Mucosa of rectum (tissue), 2 donors: ENCODE measurements around the gene SNRNP70.
A peak's percentile ranks its signal among the peaks of the same experiment; 100 is the strongest.
"Not testable (repeated sequence)": the region's sequence is repeated elsewhere in the genome, so short reads cannot be mapped to it uniquely, and the experiment has no call there.

ENCODE experiments used
- H3K27ac ChIP-seq, 2 donors: one replicate each; pipeline ENCODE4 v1.7.0; 2013; ENCODE audit warnings: inconsistent platforms in 2 of 2, low read depth in 2 of 2, low read length in 2 of 2
- H3K27me3 ChIP-seq, 2 donors: one replicate each; pipeline ENCODE4 v1.7.0; 2013; ENCODE audit warnings: low read length in 2 of 2; ENCODE audit not compliant: control insufficient read depth in 2 of 2, insufficient read depth in 2 of 2
- H3K36me3 ChIP-seq, 2 donors: one replicate each; pipeline ENCODE4 v1.7.0; 2013; ENCODE audit warnings: low read length in 2 of 2; ENCODE audit not compliant: control insufficient read depth in 2 of 2, insufficient read depth in 2 of 2
- H3K4me1 ChIP-seq, 2 donors: one replicate each; pipeline ENCODE4 v1.7.0; 2013; ENCODE audit warnings: low read length in 2 of 2, mild to moderate bottlenecking in 1 of 2; ENCODE audit not compliant: control insufficient read depth in 2 of 2, insufficient read depth in 2 of 2
- H3K4me3 ChIP-seq, 2 donors: one replicate each; pipeline ENCODE4 v1.7.0; 2013; ENCODE audit warnings: low read length in 2 of 2
- H3K9ac ChIP-seq, 2 donors: one replicate each; pipeline ENCODE4 v1.7.0; 2013; ENCODE audit warnings: low read length in 2 of 2, low read depth in 1 of 2, mild to moderate bottlenecking in 1 of 2
- H3K9me3 ChIP-seq, 2 donors: one replicate each; pipeline ENCODE4 v1.7.0; 2013; ENCODE audit warnings: low read length in 2 of 2; ENCODE audit not compliant: control insufficient read depth in 2 of 2
- donor health status: healthy.
- donor health status: Normal muscosa, but diverticular disease.

SNRNP70 gene

DNA sequence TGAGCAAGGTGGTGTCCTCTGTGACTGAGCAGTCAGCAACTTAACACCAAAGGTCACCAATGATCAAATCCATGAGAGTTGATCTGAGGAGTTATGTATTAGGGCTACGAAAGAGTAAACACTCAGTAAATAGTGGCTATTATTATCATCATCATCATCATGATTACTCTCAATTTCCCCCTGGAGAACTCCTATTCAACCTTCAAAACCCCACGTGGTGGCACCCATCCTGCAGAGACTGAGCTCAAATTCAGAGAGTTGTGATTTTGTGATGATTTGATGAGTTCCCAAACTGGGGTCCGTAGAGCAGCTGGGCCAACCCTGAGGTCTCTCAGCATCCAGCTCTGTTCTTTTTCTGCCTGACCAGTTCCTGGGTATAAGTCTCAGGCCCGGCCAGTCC is 35.4 kb upstream of the SNRNP70 start:
- not testable (repeated sequence) for H3K9me3 ChIP-seq

GRCh38 chr19:49050376-49051033 is 34.7 kb upstream of the SNRNP70 start:
- not testable (repeated sequence) for H3K27me3 ChIP-seq, H3K36me3 ChIP-seq, H3K9ac ChIP-seq, H3K27ac ChIP-seq, H3K9me3 ChIP-seq, H3K4me1 ChIP-seq, H3K4me3 ChIP-seq

More for the DNA sequence above, 35.4 kb upstream of the SNRNP70 start:
- H3K9ac ChIP-seq, H3K27ac ChIP-seq, H3K4me1 ChIP-seq, H3K27me3 ChIP-seq, H3K4me3 ChIP-seq, H3K36me3 ChIP-seq: not testable (repeated sequence)

GRCh38 chr19:49056101-49056901 is 28.9 kb upstream of the SNRNP70 start:
- no peaks in the 10 kb centered on the region for H3K36me3 ChIP-seq
- no peaks in the 10 kb centered on the region for H3K9me3 ChIP-seq
- H3K4me1 ChIP-seq, result peaks cover 11 to 20% of the 10 kb centered on the region in 2 donors
- no peak overlapping the region for H3K27ac ChIP-seq
- peaks cover 18 to 24% of the 10 kb centered on the region in 2 donors for H3K27me3 ChIP-seq
- H3K4me3 ChIP-seq, result peak overlapping the region; percentile 59 to 65
- peak overlapping the region in 1 of 2 donors; percentile 19 for H3K9ac ChIP-seq

DNA sequence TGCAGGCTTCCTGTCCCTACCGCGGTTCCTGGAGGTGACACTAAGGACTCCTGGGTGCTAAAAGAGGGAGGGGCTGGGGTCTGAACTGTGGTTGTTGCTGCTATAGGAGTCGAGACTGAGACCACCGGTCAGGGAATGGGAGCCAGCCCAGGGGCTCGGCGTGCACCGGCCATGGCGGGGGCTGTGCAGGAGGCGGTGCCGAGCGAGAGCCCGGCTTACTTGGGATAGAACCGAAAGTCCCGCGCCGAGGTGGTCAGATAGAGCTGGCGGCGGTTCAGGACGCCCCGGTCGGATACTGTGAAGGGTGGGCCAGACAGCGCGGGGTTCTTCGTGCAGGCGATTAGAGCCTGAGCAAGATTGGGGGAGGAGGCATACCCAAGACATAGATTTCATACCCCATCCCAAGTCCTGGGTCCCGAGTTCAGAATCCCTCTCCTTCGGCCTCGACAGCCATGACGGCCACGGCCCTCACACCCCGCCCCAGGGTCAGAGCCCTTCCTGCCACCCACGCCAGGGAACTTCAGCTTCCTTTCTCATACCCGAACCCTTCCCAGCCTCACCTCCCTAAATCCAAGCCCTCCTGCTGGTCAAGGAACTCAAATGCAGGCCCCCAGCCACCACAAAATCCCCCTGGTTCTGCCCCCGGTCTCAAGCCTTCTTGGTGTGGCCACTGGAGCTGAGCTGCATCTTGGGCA is 28.2 kb upstream of the SNRNP70 start:
- H3K9me3 ChIP-seq, H3K36me3 ChIP-seq, H3K27ac ChIP-seq: not testable (repeated sequence)
- peaks cover 18 to 24% of the 10 kb centered on the region in 2 donors for H3K27me3 ChIP-seq
- peak overlapping the region; percentile 59 to 65 for H3K4me3 ChIP-seq
- peak overlapping the region in 1 of 2 donors; percentile 19 for H3K9ac ChIP-seq
- H3K4me1 ChIP-seq, result peaks cover 11 to 20% of the 10 kb centered on the region in 2 donors

- H3K9ac ChIP-seq, result peak within 1 kb of the TSS in 1 of 2 donors; percentile 19
- H3K27ac ChIP-seq, result no peak within 1 kb of the TSS
- H3K36me3 ChIP-seq, result no peaks in the 10 kb centered on the region
- no peaks in the 10 kb centered on the region for H3K9me3 ChIP-seq
- H3K4me1 ChIP-seq, result peaks cover 11 to 20% of the 10 kb centered on the region in 2 donors
- H3K4me3 ChIP-seq, result peak within 1 kb of the TSS; percentile 59 to 65
- H3K27me3 ChIP-seq, result peaks cover 18 to 24% of the 10 kb centered on the region in 2 donors
These were observed 27.5 kb upstream of the SNRNP70 start, which contains the start of gene CGB7 for GRCh38 chr19:49057636-49058234. Gene CGB7, minus strand, starts transcription at chr19:49057749. Its CDS starts 2,374 bp downstream, at chr19:49055375.

GRCh38 chr19:49058562-49058961 is 26.7 kb upstream of the SNRNP70 start:
- Histone ChIP-seq H3K27me3 (peaks cover 18 to 24% of the 10 kb centered on the region in 2 donors), H3K4me3 (no peak overlapping the region)

GRCh38 chr19:49059053-49059452 is 26.2 kb upstream of the SNRNP70 start:
- H3K36me3 ChIP-seq, result no peaks in the 10 kb centered on the region
- H3K4me1 ChIP-seq, result peaks cover 11 to 20% of the 10 kb centered on the region in 2 donors
- H3K27me3 ChIP-seq, result peaks cover 18 to 27% of the 10 kb centered on the region in 2 donors
- no peak overlapping the region for H3K4me3 ChIP-seq
- H3K9me3 ChIP-seq, result no peaks in the 10 kb centered on the region
- H3K27ac ChIP-seq, result no peak overlapping the region
- no peak overlapping the region for H3K9ac ChIP-seq

More at GRCh38 chr19:49058562-49058961, 26.7 kb upstream of the SNRNP70 start:
- H3K4me1 ChIP-seq, result peaks cover 11 to 20% of the 10 kb centered on the region in 2 donors
- H3K36me3 ChIP-seq, result no peaks in the 10 kb centered on the region
- H3K9me3 ChIP-seq, result no peaks in the 10 kb centered on the region
- no peak overlapping the region for H3K27ac ChIP-seq
- H3K9ac ChIP-seq, result no peak overlapping the region

- H3K4me3 ChIP-seq, result no peak overlapping the region
These were observed 24.3 kb upstream of the SNRNP70 start for GRCh38 chr19:49061000-49061399.

GRCh38 chr19:49061445-49061844 is 23.8 kb upstream of the SNRNP70 start:
- Histone ChIP-seq H3K4me1 (peaks cover 5 to 14% of the 10 kb centered on the region in 2 donors), H3K9ac (no peak overlapping the region), H3K9me3 (no peaks in the 10 kb centered on the region), H3K36me3 (no peaks in the 10 kb centered on the region), H3K27ac (no peak overlapping the region), H3K4me3 (no peak overlapping the region), H3K27me3 (peaks cover 30 to 41% of the 10 kb centered on the region in 2 donors)

More at GRCh38 chr19:49061000-49061399, 24.3 kb upstream of the SNRNP70 start:
- Histone ChIP-seq H3K27ac (no peak overlapping the region), H3K4me1 (peaks cover 10 to 19% of the 10 kb centered on the region in 2 donors), H3K27me3 (peaks cover 27 to 40% of the 10 kb centered on the region in 2 donors), H3K9ac (no peak overlapping the region), H3K9me3 (no peaks in the 10 kb centered on the region), H3K36me3 (no peaks in the 10 kb centered on the region)
